HG03280 (cell line): ENCODE data around the gene SDF4.

Experiments used
- ATAC-seq: cut with Tn5 transposase; IDR thresholded peaks from one replicate; pipeline ENCODE4 v1.9.1; 2021; ENCODE audit warnings: mild to moderate bottlenecking, moderate library complexity; ENCODE audit not compliant: unreplicated experiment

The SDF4 gene

GRCh38 chr1:1213345-1214265 lies 18.2 kb downstream of the SDF4 start, which contains the start of gene TNFRSF4:
TSS of gene TNFRSF4 (minus strand) at chr1:1214153. CDS start at chr1:1214127, 26 bp downstream.
- no peak for ATAC-seq

DNA sequence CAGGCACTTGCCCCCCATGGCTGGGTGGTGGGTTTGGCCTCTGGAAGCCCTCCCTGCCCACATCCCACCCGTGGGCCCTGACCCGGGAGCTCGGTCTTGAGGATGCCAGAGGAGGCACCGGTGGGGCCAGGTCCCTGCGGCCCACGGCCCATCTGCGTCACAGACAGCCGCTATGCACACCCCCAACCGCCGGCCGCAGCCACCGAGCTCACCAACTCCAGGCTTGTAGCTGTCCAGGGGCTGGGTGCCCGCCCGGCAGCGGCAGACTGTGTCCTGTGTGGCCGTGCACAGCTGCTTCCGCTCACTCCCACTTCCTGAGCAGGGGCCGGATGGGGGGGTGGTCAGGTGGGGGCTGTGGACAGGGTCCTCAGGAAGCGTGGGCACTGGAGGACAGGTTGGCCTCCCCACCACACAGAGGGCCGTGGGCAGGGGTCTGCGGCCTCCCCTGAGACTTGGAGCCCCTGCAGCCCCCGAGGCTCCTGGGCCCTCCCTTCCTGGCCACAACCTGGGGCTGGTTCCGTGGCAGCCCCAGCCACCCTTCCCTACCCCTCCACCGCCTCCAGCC lies 18.9 kb downstream of the SDF4 start:
- ATAC-seq = no peak

DNA sequence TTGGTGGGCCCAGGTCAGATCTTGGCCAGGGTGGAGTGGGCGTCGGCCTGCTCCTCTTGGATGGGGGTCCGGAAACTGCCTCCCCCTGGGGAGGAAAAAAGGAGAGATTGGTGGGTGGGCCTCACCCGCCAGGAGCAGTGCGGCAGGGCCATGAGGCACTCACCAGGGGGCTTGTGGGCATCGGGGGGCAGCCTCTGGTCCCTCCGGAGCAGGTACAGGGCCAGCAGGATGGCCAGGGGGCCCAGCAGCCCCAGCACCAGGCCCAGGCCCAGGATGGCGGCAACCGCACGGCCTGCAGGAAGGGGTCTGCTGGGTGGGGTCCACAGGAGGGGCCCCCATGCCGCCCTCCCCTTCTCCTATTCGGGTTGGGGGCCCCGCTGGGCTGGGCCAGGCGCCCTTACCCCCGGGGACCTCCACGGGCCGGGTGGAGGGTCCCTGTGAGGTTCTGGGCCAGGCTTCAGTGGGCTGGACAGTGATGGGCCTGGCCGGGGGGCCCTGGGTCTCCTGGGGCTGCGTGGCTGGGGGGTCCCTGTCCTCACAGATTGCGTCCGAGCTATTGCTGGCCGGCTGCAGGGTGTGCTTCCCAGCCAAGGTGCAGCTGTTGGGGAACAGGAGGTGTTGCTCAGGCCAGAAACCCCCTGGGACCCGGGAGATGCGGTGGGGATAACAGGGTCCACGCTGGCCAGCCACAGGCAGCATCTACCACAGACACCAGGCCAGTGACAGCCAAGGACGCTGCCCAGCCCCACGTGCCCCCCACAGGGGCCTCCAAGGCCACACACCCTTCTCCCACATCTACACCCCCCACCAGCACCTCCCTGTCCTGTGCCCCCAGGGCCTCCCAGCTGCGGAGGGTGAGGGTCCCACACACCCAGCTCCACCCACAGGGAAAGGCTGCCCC lies 20.0 kb downstream of the SDF4 start:
- ATAC-seq = no peak

DNA sequence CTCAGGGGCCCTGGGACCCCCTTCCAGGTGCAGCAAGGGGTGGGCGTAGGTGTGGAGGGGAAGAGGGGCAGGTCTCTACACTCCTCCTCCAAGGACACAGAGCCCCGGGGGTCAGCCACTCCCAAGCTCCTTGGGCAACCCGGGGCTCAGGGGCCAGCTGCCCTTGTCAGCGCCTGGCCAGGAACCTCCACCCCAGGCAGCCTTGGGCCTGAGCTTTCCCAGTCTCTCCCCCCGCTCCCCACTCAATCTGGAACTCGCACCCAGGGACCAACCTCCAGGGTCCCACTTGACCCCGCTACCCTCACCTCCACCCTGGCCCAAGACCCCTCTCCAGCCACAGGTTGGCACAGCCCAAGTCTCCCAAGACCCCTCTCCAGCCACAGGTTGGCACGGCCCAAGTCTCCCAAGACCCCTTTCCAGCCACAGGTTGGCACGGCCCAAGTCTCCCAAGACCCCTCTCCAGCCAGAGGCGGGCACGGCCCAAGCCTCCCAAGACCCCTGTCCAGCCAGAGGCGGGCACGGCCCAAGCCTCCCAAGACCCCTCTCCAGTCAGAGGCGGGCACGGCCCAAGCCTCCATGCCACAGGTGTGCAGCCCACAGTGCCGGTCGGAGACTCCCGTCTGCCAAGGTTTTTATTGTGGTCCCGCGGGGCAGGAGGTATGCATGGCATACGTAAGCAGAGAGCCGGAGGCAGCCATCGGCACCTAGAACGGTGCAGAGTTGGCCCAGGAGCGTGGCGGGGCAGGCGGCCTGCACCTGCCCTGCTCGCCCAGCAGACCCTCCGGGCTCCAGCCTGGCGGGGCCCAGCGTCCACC lies 20.9 kb downstream of the SDF4 start:
- ATAC-seq = no peak

DNA sequence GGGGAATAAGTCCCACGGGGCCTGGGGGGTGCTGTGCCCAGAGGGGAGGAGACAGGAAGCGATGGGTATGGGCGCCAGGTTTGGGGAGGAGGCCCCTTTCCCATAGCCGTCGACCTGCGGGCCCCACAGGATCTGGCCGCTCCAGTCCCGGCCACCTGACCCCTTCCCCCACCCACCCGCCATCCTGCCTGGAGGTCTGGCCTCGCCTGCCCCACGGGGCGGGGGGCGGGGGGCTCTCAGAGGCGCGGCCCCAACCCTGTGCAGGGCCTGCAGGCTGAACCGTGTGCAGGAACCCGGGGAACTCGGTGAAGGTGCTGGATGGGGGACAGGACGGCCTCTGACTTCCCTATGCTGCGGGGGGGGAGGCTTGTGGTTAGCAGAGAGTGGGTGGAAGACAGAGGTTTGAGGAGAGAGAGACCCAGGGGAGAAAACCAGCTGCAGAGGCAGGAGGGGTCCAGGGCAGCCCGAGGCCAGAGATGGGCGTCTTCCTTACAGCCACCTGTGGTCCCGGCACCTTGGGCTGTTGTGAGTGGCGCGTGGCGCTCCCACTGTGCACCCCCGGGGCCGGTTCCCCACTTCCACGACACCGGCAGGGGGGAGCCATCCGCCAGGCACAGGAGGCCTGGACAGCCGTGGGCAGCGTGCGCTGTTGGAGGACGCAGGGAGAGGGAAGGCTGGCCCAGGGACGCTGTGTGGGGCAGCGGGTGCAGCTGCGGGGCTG lies 22.9 kb downstream of the SDF4 start:
- no peak for ATAC-seq

- no peak for ATAC-seq
Measured at GRCh38 chr1:1207571-1207892, 24.3 kb downstream of the SDF4 start.

- ATAC-seq = no peak
Measured at GRCh38 chr1:1206966-1207531, 24.8 kb downstream of the SDF4 start.

- ATAC-seq = no peak
Measured at GRCh38 chr1:1206376-1206965, 25.3 kb downstream of the SDF4 start, which contains the start of gene TNFRSF18. TSS of gene TNFRSF18 (minus strand) at chr1:1206592. CDS start at chr1:1206571, 21 bp downstream.

GRCh38 chr1:1205769-1206375 lies 25.9 kb downstream of the SDF4 start:
- ATAC-seq = no peak

DNA sequence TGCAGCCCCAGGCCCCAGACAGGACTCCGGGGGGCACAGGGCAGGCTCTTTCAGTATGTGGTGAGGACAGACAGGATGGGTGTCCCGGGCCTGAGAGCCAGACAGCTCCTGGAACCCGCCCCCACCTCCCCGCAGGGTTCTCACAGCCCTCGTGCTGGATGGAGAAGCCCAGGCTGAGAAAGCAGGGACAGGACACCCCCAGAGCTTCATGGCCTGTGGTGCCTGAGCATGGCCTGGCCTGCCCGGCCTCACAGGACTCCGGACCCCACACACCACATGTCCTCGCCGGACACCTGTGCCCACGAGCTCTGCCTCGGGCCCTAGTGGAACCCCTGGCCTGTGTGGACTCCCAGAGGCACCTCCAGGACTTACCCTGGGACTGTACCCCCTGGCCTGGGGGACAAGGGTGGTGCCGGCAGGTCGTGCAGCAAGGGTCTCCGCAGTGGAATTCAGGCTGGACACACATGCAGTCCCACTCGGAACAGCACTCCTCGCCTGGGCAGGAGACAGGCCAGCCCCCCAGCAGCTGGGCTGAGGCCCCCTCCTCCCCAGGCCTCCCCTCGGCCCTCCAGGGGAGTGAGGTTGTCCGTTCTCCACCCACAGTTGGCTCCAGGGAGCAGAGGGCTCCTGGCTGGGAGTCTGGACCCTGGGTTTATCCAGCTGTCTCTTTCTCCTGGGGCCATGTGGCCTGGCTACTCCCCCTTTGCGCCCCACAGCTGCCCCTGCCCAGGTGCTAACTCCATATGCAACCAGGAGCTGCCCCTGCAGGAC lies 26.6 kb downstream of the SDF4 start:
- no peak for ATAC-seq

DNA sequence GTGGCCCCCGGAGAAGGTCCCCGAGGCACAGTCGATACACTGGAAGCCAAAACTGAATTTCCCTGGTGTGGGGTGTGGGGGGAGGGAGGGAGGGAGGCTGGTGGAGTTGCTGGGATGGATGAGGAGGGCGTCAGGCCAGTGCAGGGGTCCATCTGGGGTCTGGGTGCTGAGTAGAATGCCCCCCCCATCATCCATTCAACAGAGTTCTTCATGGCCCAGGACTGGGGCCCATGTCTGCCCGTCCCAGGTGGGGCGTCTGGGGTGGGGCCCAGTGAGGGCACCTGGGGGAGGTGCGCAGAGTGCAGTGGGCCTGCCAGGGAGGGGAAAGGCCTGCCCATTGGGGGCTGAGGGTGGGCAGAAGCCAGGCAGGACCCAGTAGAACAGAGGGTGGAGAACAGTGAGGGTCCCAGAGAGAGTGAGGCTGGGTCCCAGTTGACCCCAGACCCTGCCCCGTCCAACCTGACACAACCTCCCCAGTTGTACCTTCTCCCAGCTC lies 27.3 kb downstream of the SDF4 start:
- no peak for ATAC-seq

DNA sequence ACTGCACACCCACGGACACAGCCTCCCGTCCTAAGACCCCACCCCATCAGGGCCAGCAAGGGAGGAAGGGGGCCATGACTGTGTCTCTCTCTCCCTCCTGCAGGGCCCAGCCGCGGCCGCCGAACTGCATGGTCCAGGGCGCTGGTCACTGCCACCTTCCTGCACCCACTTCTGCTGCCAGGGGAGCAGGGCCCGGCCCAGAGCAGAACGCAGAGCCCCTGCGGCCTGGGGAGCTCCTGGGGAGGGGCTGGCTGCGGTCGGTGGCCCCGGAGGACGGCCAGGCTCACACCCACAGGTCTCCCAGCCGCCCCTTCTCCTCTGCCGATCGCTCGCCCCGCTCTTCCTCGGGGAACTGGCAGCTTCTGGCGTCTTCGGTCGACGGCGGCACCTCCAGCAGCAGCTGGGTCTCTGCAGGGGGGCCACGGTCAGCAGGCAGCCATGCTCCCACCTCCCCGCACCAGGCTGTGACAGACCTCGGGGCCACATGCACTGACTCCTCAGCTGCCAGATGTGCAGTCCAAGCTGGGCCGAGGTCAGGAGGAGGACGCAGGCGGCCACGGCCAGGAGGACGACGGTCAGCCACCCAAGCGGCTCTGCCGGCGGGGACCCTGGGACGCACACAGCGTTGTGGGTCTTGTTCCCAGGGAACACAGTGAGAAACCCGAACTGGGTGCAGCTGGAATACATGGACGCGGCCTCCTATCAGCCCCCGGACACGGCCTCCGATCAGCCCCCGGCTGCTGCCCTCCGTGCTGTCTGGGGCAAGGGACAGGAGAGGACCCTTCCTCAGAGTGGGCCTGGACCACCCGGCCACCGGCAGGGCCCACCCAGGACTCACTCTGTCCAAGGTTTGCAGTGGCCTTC lies 28.0 kb downstream of the SDF4 start:
- ATAC-seq = no peak

DNA sequence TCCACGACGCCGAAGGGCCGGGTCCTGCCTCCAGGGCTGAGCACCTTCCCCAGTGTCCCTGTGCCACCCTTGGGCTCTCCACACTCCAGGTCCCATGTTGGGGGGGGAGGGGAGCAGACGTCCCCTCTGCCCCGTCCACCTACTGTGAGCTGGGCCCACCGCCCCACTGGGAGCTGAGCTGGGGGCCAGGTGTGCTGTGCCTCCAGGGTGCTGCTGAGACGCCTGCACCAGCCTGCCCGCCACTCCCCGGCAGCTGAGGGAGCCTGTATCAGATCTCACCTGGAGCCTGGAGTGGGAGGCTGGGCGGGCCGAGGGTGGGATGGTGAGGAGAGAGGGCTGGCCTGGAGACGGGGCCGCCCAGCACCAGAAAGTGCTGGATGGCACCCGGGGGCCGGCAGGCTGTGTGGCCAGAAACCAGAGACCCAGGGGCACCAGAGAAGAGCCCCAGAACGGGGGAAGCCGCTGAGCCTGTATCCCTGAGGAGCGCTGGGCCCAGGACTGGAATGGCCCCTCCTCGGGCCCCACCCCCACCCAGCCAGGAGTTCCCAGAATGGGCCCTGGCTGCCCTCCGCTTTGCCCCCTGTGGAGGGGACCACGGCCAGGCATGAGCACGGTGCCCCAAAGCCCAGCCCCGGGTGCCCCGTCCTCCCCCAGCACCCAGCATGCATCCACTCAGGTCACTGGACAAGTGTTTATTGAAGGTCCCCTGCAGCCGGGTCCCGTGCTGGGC lies 28.8 kb downstream of the SDF4 start:
- no peak for ATAC-seq

DNA sequence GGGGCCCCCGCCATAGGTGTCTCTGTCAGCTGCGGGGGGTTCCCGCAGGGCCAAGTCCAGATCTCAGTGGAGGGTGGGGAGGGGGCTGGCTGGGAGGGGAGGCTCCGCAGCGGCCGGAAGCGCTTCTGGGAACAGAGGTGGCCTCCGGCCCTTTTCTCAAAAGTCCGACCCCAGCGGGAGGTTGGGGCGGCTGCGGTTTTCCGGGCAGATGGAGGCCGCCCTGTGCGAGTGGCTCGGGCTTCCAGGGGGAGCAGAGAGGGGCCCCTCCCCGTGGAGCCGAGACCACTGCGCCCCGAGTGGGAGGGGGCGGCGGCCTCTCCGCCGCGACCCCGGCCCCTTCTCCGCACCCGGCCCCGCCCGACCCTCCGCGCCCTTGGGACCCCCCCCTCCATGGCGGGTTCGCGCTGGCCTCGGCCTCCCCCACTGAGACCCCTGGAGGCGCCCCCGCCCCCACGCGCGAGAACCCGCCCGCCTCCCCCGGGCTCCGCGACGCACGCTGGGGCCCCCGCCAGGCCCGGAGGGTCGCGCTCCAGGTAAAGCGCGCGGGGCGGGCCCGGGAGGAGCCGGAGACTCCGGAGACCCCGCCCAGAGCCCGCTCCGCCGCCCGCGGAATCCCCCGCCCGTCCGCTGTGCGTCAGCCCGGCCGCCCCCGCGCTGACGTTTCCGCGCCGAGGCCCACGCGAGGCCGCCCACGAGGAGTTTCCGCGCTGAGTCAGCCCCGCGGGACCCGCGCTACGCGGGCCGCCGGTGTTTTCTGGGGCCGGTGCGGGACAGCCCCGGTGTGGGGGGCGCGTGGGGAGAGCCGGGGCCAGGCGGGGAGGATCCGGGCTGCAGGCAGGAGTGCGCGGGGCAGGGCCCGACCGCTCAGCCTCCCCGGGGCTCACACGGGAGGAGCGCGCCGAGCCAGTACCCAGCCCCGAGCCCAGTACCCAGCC lies 30.7 kb downstream of the SDF4 start:
- no peak for ATAC-seq
